HL-60 (cell line): ENCODE results near the gene CHMP4B.

ENCODE experiments used
- POLR2AphosphoS5 ChIP-seq: IDR thresholded peaks from 2 replicates; pipeline ENCODE4 v1.6.1; 2012; ENCODE audit warnings: low read depth
- TF ChIP-seq, protein P1 (sequence below): IDR thresholded peaks from one replicate; pipeline ENCODE4 v1.5.1; 2011; ENCODE audit warnings: low read length, control low read depth, inconsistent platforms; ENCODE audit not compliant: insufficient read depth

DNA sequence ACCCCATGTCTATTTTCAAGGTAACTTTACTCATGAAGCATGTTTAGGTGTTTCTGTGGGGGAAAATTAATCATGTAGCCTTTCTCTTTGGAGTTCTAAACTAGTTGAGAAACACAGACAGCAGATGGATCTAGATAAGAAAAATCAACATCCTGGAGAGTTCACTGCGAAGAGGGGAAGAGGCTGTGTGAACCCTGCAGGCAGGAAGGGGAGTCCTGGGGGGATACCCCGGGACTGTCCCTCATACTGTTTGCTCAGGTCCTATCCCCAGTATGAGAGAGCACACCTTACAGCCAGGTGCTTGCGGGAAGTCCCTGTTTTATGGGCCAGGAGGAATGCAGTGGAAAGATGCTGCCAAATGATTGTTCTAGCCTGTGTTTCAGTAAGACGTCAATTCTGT is 32.7 kb downstream of the CHMP4B start:
- TF ChIP-seq, protein P1, sequence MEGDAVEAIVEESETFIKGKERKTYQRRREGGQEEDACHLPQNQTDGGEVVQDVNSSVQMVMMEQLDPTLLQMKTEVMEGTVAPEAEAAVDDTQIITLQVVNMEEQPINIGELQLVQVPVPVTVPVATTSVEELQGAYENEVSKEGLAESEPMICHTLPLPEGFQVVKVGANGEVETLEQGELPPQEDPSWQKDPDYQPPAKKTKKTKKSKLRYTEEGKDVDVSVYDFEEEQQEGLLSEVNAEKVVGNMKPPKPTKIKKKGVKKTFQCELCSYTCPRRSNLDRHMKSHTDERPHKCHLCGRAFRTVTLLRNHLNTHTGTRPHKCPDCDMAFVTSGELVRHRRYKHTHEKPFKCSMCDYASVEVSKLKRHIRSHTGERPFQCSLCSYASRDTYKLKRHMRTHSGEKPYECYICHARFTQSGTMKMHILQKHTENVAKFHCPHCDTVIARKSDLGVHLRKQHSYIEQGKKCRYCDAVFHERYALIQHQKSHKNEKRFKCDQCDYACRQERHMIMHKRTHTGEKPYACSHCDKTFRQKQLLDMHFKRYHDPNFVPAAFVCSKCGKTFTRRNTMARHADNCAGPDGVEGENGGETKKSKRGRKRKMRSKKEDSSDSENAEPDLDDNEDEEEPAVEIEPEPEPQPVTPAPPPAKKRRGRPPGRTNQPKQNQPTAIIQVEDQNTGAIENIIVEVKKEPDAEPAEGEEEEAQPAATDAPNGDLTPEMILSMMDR: no peak
- no peak for TF ChIP-seq POLR2AphosphoS5
